Neural progenitor cell (in vitro differentiated cells): Measurements from ENCODE around the gene FBLN5. TPM values are rescaled to one million over a fixed set of nuclear protein-coding genes. Genes with fewer than 3 reads are reported as not detected.

ENCODE experiments used
- DNase-seq: peaks from one replicate; pipeline ENCODE4 v3.0.0-alpha.2; 2016; ENCODE audit warnings: low spot score
- H2AFZ ChIP-seq: fragments of 200-600 bp; sonication (generic); replicated peaks from 2 replicates; pipeline ENCODE4 v1.6.1; 2016; ENCODE audit warnings: antibody characterized with exemption
- H3F3A ChIP-seq: fragments of 200-600 bp; sonication (generic); 2 replicates; pipeline ENCODE4 v1.6.1; 2016; ENCODE audit warnings: antibody characterized with exemption, low read depth
- H3K27ac ChIP-seq: fragments of 200-600 bp; sonication (generic); 2 replicates; pipeline ENCODE4 v1.5.1; 2016; ENCODE audit warnings: mild to moderate bottlenecking
- H3K27me3 ChIP-seq: fragments of 200-600 bp; sonication (generic); 2 replicates; pipeline ENCODE4 v1.6.1; 2016; ENCODE audit warnings: mild to moderate bottlenecking, moderate library complexity
- H3K36me3 ChIP-seq: fragments of 200-600 bp; sonication (generic); 2 replicates; pipeline ENCODE4 v1.5.1; 2016
- H3K4me1 ChIP-seq: fragments of 200-600 bp; sonication (generic); 2 replicates; pipeline ENCODE4 v1.6.1; 2016; ENCODE audit warnings: mixed run types
- H3K4me2 ChIP-seq: fragments of 200-600 bp; sonication (generic); 2 replicates; pipeline ENCODE4 v1.6.1; 2016
- H3K4me3 ChIP-seq: fragments of 200-600 bp; sonication (generic); 2 replicates; pipeline ENCODE4 v1.5.1; 2016
- H3K79me2 ChIP-seq: fragments of 200-600 bp; sonication (generic); 2 replicates; pipeline ENCODE4 v1.6.1; 2016; ENCODE audit warnings: low read depth
- H3K9ac ChIP-seq: fragments of 200-600 bp; sonication (generic); 2 replicates; pipeline ENCODE4 v1.6.1; 2016
- H3K9me3 ChIP-seq: fragments of 200-600 bp; sonication (generic); 2 replicates; pipeline ENCODE4 v1.5.1; 2016; ENCODE audit warnings: low read depth
- H4K20me1 ChIP-seq: fragments of 200-600 bp; sonication (generic); 2 replicates; pipeline ENCODE4 v1.6.1; 2016; ENCODE audit warnings: low read depth
- H3K27ac Mint-ChIP-seq: 3 replicates; pipeline ENCODE4 v1.8.0; 2021; ENCODE audit warnings: mixed read lengths
- H3K27me3 Mint-ChIP-seq: 2 replicates; pipeline ENCODE4 v1.8.0; 2022; ENCODE audit warnings: low read depth, mild to moderate bottlenecking, inconsistent platforms, moderate library complexity, mixed read lengths; ENCODE audit not compliant: insufficient read depth
- H3K36me3 Mint-ChIP-seq: 3 replicates; pipeline ENCODE4 v1.8.0; 2021; ENCODE audit warnings: mixed read lengths
- H3K4me1 Mint-ChIP-seq: 3 replicates; pipeline ENCODE4 v1.8.0; 2021; ENCODE audit warnings: mixed read lengths
- H3K4me3 Mint-ChIP-seq: 3 replicates; pipeline ENCODE4 v1.8.0; 2021; ENCODE audit warnings: mild to moderate bottlenecking, moderate library complexity, mixed read lengths
- H3K9me3 Mint-ChIP-seq: 3 replicates; pipeline ENCODE4 v1.8.0; 2020; ENCODE audit warnings: mixed read lengths
- CTCF ChIP-seq: fragments of 200-600 bp; sonication (generic); IDR thresholded peaks from 2 replicates; pipeline ENCODE4 v1.5.1; 2017; ENCODE audit warnings: antibody characterized with exemption, mild to moderate bottlenecking
- EZH2 ChIP-seq: fragments of 200-600 bp; sonication (generic); IDR thresholded peaks from 2 replicates; pipeline ENCODE4 v1.6.1; 2017; ENCODE audit warnings: antibody characterized with exemption, mild to moderate bottlenecking, moderate library complexity
- EZH2phosphoT487 ChIP-seq: fragments of 200-600 bp; sonication (generic); IDR thresholded peaks from 2 replicates; pipeline ENCODE4 v1.6.1; 2017; ENCODE audit warnings: antibody characterized with exemption
- total RNA-seq: library from RNA; depleted of rRNA; stranded (reverse); fragments of >200 nt; gene quantifications from 2 replicates; pipeline ENCODE4 v1.2.3, GENCODE V29; 2015; ENCODE audit warnings: low replicate concordance

The FBLN5 gene
- total RNA-seq, 1 donor from 2014 or later = not detected

DNA sequence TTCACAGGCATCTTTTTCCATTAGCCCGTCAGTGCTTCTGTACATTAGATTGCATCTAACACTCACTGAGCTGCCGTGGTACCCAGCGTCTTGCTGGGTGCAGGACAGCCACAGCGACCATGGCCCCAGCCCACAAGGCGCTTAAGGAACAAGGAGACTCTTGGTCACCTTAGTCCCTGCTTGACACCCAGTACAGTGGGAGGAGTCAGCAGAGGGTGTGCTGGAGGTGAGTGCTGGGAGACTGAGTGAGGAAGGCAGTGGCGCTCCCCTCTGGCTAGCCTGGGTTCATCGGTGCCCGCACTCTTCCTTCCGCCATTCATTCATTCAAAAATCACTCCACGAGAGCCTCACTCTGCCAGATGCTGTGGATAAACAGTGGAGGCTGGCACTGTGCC is 21.8 kb downstream of the FBLN5 start:
- no peak overlapping the region for H3K4me2 ChIP-seq
- DNase-seq = no peak
- no peak overlapping the region for H2AFZ ChIP-seq
- no peaks in the 10 kb centered on the region for H3K36me3 ChIP-seq
- no peaks in the 10 kb centered on the region for H3F3A ChIP-seq
- Mint-ChIP-seq H3K27ac (no peak overlapping the region), H3K4me1 (no peaks in the 10 kb centered on the region), H3K4me3 (no peak overlapping the region), H3K9me3 (no peaks in the 10 kb centered on the region), H3K27me3 (no peaks in the 10 kb centered on the region), H3K36me3 (no peaks in the 10 kb centered on the region)
- TF ChIP-seq EZH2phosphoT487 = no peak
- no peak for TF ChIP-seq CTCF
- TF ChIP-seq EZH2 = no peak
- no peak overlapping the region for H3K9ac ChIP-seq
- no peak overlapping the region for H3K27ac ChIP-seq
- H3K9me3 ChIP-seq = no peaks in the 10 kb centered on the region
- no peaks in the 10 kb centered on the region for H3K4me1 ChIP-seq
- H3K4me3 ChIP-seq = no peak overlapping the region
- H3K79me2 ChIP-seq = no peaks in the 10 kb centered on the region
- H4K20me1 ChIP-seq = no peaks in the 10 kb centered on the region
- no peaks in the 10 kb centered on the region for H3K27me3 ChIP-seq

- H3K27me3 Mint-ChIP-seq = no peaks in the 10 kb centered on the region
- Histone ChIP-seq H2AFZ (no peak overlapping the region), H3K79me2 (no peaks in the 10 kb centered on the region), H3K9me3 (no peaks in the 10 kb centered on the region), H3K4me3 (no peak overlapping the region), H3K9ac (no peak overlapping the region), H3K36me3 (no peaks in the 10 kb centered on the region), H3K4me1 (no peaks in the 10 kb centered on the region), H3K27ac (no peak overlapping the region), H3K4me2 (no peak overlapping the region), H4K20me1 (no peaks in the 10 kb centered on the region), H3K27me3 (no peaks in the 10 kb centered on the region), H3F3A (no peaks in the 10 kb centered on the region)
- H3K4me3 Mint-ChIP-seq = no peak overlapping the region
- no peak overlapping the region for H3K27ac Mint-ChIP-seq
- H3K9me3 Mint-ChIP-seq = no peaks in the 10 kb centered on the region
- TF ChIP-seq EZH2phosphoT487 (no peak), EZH2 (no peak)
- no peaks in the 10 kb centered on the region for H3K4me1 Mint-ChIP-seq
- DNase-seq = no peak
- H3K36me3 Mint-ChIP-seq = no peaks in the 10 kb centered on the region
Observed at GRCh38 chr14:91925001-91925726, 22.3 kb downstream of the FBLN5 start.

DNA sequence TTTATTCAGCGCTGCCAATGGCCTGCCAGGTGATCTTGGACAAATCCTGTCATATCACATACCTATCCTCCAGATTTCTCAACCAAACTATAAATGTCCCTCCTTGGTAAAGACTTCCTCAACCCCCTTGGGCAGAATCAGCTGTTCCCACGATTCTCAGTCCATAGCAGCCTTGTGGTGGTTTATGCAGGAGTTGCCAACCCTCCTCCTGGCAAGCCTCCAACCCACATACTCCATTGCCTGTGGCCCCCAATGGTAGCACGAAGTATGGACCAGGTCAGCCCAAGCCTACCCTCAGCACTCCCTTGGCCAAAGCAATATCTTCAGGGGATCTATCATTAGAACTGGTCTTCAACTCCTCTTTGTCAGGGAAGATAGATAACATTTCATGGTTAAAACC is 27.0 kb downstream of the FBLN5 start:
- no peak overlapping the region for H3K9ac ChIP-seq
- H3F3A ChIP-seq = no peaks in the 10 kb centered on the region
- no peaks in the 10 kb centered on the region for H3K4me1 ChIP-seq
- H4K20me1 ChIP-seq = no peaks in the 10 kb centered on the region
- H3K27me3 ChIP-seq = no peaks in the 10 kb centered on the region
- no peak overlapping the region for H3K4me3 ChIP-seq
- H3K79me2 ChIP-seq = no peaks in the 10 kb centered on the region
- Mint-ChIP-seq H3K27ac (no peak overlapping the region), H3K9me3 (no peaks in the 10 kb centered on the region), H3K4me1 (peaks cover 9% of the 10 kb centered on the region), H3K4me3 (no peak overlapping the region), H3K36me3 (no peaks in the 10 kb centered on the region), H3K27me3 (peaks cover 2% of the 10 kb centered on the region)
- H3K9me3 ChIP-seq = no peaks in the 10 kb centered on the region
- no peak for TF ChIP-seq EZH2
- TF ChIP-seq EZH2phosphoT487 = no peak
- TF ChIP-seq CTCF = no peak
- H2AFZ ChIP-seq = no peak overlapping the region
- no peak overlapping the region for H3K27ac ChIP-seq
- no peak for DNase-seq
- no peak overlapping the region for H3K4me2 ChIP-seq
- no peaks in the 10 kb centered on the region for H3K36me3 ChIP-seq

- no peak overlapping the region for H3K4me2 ChIP-seq
- no peaks in the 10 kb centered on the region for H3K9me3 Mint-ChIP-seq
- no peaks in the 10 kb centered on the region for H3K27me3 ChIP-seq
- no peaks in the 10 kb centered on the region for H3K9me3 ChIP-seq
- H3K36me3 Mint-ChIP-seq = no peaks in the 10 kb centered on the region
- DNase-seq = no peak
- no peaks in the 10 kb centered on the region for H3K79me2 ChIP-seq
- H3K4me1 Mint-ChIP-seq = peaks cover 9% of the 10 kb centered on the region
- no peak overlapping the region for H3K27ac Mint-ChIP-seq
- H3K4me3 ChIP-seq = no peak overlapping the region
- H3K27me3 Mint-ChIP-seq = peaks cover 2% of the 10 kb centered on the region
- H3K36me3 ChIP-seq = no peaks in the 10 kb centered on the region
- H2AFZ ChIP-seq = no peak overlapping the region
- H3K27ac ChIP-seq = no peak overlapping the region
- H3K9ac ChIP-seq = no peak overlapping the region
- H3K4me3 Mint-ChIP-seq = no peak overlapping the region
- TF ChIP-seq EZH2 (no peak), EZH2phosphoT487 (no peak), CTCF (no peak)
- H3K4me1 ChIP-seq = no peaks in the 10 kb centered on the region
- H3F3A ChIP-seq = no peaks in the 10 kb centered on the region
- H4K20me1 ChIP-seq = no peaks in the 10 kb centered on the region
Observed at GRCh38 chr14:91919814-91920213, 27.7 kb downstream of the FBLN5 start.
